CMK (cell line): ENCODE results near the gene TBX2.

Source experiments
- DNase-seq: peaks from one replicate; pipeline ENCODE4 v3.0.0-alpha.2; 2010; ENCODE audit warnings: low read depth

Gene TBX2

GRCh38 chr17:61387511-61388305 lies 11.9 kb upstream of the TBX2 start:
- DNase-seq = no peak

DNA sequence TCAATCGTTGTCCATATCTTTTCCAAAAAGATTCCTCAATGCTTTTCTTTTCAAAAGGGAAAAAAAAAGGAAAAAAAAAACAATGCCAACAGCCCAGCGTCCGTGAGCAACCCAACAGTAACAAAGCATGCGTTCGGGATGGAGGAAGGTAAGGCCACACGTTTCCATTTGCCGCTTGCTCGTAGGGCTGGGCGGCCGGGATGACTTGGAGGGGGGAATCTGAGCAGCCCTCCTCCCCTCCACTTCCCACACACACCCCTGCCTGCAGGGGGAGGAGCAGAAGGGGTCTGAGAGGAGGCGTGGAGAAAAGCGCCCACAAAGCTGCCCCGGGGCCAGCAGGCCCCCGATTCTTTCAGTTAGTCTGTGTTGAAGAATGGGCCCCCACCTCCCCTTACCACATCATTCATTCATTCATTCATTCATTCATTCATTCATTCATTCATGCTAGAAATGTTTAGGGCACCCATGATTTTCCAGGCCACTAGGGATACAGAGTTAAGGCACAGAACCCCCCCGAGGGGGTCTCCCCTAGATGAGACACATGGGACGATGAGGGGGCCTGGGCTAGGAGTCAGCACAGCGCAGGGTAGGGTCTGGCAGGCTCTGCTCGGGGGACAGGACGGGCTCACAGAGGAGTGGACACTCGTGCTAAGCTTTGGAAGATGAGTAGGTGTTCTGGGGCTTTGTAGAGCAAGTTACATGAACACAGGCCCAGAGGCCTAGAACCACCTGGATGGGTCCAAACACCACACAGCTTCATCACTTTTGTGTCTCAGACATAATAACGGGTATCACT lies 10.9 kb upstream of the TBX2 start:
- no peak for DNase-seq

DNA sequence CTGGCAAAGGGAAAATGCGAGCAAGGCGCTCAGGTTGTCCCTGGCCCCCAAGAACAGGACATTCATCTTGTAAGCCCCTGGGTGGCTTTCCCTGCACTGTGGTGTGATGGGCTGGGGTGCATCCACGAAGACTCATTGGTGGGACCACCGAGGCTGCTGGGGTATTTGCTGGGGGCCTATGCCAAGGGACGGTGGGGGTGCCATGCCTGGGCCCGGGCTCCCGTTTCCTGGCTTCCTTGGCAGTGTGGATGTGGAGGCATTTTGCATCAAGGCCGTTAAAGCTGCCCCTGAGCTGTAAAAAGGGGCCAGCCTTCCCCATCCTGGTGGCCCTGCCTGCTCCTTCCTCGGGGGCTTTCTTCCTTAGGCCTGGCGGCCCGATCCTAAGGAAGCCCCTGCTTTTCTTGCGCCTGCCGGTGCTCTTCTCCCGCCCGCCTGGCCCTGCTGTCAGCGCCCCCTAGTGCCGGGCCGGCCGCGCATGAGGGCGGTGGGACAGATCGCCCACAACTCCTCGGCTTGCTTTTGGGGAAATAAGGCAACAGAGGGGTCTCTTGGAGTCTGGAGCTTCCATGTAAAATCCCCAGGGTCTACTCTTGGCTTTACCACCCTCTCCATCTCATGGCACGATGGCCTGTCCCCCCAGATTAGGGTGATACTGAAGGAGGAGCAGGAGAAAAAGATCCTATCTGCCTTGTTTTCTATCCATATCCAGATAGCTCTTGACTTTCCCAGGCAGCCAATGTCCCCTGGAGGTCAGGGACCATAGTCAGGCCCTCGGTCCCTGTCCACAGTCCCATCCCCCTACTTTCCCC lies 9.8 kb upstream of the TBX2 start:
- no peak for DNase-seq

DNA sequence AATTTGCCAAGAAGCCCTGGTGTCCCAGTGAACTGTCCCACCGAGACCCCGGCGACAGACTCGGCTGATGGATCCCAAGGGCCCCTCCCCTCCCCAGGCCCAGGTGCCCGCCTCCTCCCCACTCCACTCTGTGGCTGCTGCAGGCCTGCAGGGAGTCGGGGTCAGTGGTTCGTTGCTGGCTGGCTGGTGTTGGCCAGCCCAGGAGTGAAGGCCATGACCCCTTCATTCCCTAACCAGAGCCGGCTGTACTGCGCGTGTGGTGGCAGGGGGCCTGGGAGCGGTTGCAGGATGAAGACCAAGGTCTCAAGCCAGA lies 9.2 kb upstream of the TBX2 start:
- DNase-seq = no peak

- DNase-seq = no peak
Observed at GRCh38 chr17:61391595-61392291, 7.9 kb upstream of the TBX2 start.

DNA sequence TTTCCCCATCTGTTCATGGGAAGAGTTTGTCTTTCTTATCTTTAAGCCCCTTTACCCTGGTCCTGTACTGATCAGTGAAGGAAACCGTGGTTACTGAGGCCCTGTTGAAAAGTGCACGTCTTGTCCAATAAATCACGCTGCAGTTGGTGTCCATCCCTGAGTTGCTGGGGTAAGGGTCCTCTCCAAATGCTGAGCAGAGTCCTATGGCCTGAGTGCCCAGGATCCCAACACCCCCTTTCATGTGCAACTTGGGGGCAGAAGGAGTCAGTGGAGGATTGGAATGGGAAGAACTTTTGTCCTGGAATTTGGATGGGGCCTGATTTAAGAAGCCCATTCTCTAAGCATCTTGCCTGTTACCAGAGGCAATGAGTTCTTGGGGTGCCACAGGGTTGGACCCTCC lies 7.0 kb upstream of the TBX2 start:
- DNase-seq = no peak

GRCh38 chr17:61393550-61393903 lies 6.1 kb upstream of the TBX2 start:
- no peak for DNase-seq

GRCh38 chr17:61393904-61394629 lies 5.6 kb upstream of the TBX2 start:
- no peak for DNase-seq

DNA sequence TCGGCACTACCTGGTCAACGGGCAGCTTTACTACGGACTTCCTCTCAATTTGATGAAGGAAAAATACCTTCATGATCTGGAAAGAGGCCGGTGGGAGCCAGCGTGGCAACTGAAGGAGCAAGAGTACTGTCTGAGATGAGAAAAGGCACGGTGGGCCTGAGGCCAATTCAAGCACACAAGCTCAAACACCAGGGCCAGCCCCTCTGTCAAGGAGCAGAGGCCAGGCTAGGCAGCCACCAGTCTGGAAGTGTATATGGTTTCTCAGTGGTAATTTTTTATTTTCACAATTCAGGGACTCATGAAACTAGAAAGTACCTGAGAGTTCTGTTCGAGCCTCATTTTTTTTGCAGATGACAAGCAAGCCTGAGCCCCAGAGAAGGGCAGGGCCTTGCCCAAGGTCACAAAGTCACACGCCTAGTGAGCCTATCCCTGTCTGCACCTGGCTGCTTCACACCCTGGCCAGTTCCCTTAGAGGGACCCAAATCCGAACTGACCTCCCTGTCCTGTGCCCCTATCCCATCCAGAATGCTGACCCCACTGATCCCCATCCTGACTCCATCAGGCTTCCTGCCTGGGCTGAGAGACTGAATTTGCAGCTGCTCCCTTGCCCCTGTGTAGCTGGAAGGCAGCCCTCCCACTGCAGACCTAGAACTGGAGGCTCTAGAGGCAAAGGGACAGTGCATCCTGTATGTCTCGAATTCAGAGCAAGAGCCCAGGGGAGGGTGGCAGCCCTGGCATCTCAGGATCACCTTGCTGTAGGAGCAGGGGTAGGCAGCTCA lies 4.8 kb upstream of the TBX2 start:
- no peak for DNase-seq

GRCh38 chr17:61395409-61395982 lies 4.1 kb upstream of the TBX2 start:
- DNase-seq = no peak

DNA sequence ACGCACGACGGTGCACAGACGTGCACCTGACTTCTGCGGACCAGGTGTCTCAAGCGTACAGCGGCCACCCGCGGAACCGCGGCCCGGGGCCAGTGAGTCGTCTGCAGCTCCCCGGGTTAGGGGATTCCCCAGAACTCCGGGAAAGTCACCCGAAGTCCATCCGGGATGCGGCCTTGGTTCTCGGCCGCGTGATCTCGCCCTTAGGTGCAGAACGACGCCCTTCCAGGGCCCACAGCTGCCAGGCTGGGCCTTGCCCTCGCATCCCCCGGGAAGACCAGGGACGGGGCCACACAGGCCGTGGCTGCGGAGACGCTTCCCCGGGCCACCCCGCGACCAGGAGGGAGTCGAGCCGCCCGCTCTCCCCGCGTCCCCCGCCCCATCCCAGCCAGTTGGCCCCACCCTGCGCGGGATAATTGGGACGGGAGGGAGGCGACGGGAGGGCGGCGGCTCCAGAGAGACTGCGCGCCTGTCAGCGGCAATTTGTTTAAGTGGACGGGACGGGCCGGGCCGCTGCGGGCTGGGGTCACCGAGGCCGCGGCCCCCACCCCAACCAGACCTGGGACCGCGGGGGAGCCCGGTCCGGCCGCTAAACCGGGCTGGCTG lies 3.6 kb upstream of the TBX2 start:
- no peak for DNase-seq

- no peak for DNase-seq
Observed at GRCh38 chr17:61396586-61397085, 3.0 kb upstream of the TBX2 start.

DNA sequence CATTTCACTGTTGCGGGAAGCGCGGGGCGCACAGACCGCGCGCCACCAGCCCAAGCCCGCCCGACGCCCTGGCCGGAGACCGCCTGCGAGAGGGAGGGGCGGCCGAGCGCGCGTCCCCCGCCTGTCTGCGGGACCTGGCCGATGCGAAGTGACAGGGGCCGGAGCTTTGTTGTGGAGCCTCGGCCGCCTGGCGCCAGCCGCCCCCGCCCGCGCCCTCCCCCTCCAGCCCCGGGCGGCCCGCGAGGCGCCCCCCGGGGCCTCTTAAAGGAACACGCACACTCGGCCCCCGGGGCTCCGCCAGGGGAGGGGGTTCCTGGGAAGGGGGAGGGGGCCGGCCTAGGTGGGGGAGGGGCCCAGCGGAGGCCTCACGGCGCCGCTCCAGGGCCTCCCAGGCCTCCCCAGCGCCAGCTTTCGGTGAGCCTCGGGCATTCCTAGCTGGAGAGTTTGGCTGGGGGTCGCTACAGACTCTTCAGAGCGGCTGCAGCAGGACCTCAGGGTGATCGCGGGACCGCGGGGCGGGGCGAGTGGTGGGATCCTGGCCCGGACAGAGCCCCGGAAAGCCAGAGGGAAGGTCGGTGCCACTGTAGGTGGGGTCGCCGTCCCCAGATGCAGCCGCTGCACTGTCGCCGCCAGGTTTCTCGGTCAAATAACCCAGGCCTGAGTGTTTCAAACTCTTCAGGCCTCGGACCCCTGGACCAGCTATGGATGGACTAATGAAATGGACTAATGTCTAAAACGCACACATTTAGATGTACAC lies 2.4 kb upstream of the TBX2 start:
- no peak for DNase-seq

GRCh38 chr17:61398721-61399130 lies 917 bp upstream of the TBX2 start:
- no peak for DNase-seq

DNA sequence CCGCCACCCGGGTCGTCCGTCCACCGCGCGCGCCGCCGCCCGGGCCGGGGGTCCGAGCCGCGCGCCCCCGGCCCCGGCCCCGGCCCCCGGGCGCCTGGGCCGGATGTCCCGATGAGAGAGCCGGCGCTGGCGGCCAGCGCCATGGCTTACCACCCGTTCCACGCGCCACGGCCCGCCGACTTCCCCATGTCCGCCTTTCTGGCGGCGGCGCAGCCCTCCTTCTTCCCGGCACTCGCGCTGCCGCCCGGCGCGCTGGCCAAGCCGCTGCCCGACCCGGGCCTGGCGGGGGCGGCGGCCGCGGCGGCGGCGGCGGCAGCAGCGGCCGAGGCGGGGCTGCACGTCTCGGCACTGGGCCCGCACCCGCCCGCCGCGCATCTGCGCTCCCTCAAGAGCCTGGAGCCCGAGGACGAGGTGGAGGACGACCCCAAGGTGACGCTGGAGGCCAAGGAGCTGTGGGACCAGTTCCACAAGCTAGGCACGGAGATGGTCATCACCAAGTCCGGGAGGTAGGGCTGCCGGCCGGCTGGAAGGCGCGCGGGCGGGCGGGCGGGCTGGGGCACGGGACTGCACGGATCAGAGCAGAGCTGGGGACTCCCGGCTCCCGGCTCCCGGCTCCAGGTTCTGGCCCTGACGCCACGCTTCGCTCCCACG lies 548 bp downstream of the TBX2 start:
- DNase-seq = no peak

- no peak for DNase-seq
Observed at GRCh38 chr17:61400717-61401388, 1.2 kb downstream of the TBX2 start.

GRCh38 chr17:61401389-61402072 lies 1.9 kb downstream of the TBX2 start:
- DNase-seq = no peak
